K562 (cell line): ENCODE data around the gene TMOD2.

Experiments
- AFF1 ChIP-seq, 2 experiments: fragments of 450-650 bp; IDR thresholded peaks; 2 replicates each; pipeline ENCODE4 v1.6.1; 2018; ENCODE audit warnings: mild to moderate bottlenecking in 2 of 2, low read depth in 1 of 2; ENCODE audit not compliant: partially characterized antibody in 2 of 2
- CTCF ChIP-seq, 3 experiments: IDR thresholded peaks in 2 of 3; conservative IDR thresholded peaks in 1 of 3; 2 replicates each; pipeline ENCODE4 v1.5.1; 2011 to 2012; ENCODE audit warnings: low read length in 3 of 3, mild to moderate bottlenecking in 3 of 3, control low read depth in 2 of 3, improper control_type of control experiment in 1 of 3, inconsistent platforms in 1 of 3, low read depth in 1 of 3, mixed read lengths in 1 of 3, moderate library complexity in 1 of 3; ENCODE audit not compliant: insufficient read depth in 2 of 3

GRCh38 chr15:51709031-51709430 is 42.4 kb upstream of the TMOD2 start:
- no peak for TF ChIP-seq CTCF (IDR thresholded peaks at IDR 0.05 in 2 of 3, conservative IDR thresholded peaks at IDR 0.05 in 1 of 3; ENCODE audit: insufficient read depth in 2 of 3, low read depth in 1 of 3, low read length in 3 of 3)
- no peak for TF ChIP-seq AFF1 (IDR thresholded peaks at IDR 0.05; ENCODE audit: low read depth in 1 of 2, partially characterized antibody in 2 of 2)
